Subcutaneous abdominal adipose tissue (tissue), 5 donors: Measurements from ENCODE around the gene TXNIP.
"Not testable (repeated sequence)": the region's sequence is repeated elsewhere in the genome, so short reads cannot be mapped to it uniquely, and the experiment has no call there.

Experiments
- H3K27ac ChIP-seq: one replicate; pipeline ENCODE4 v1.7.0; 2013; ENCODE audit warnings: low read depth, mild to moderate bottlenecking, inconsistent platforms, low read length, moderate library complexity
- H3K27me3 ChIP-seq, 5 donors: one replicate each; pipeline ENCODE4 v1.7.0; 2013; ENCODE audit warnings: low read length in 5 of 5, inconsistent platforms in 1 of 5; ENCODE audit not compliant: control insufficient read depth in 5 of 5, insufficient read depth in 4 of 5
- H3K36me3 ChIP-seq, 5 donors: one replicate each; pipeline ENCODE4 v1.7.0; 2013; ENCODE audit warnings: low read length in 5 of 5; ENCODE audit not compliant: control insufficient read depth in 5 of 5, insufficient read depth in 5 of 5
- H3K4me1 ChIP-seq, 5 donors: one replicate each; pipeline ENCODE4 v1.7.0; 2013; ENCODE audit warnings: low read length in 5 of 5, mild to moderate bottlenecking in 3 of 5, moderate library complexity in 1 of 5; ENCODE audit not compliant: control insufficient read depth in 5 of 5, insufficient read depth in 5 of 5
- H3K4me3 ChIP-seq, 5 donors: one replicate each; pipeline ENCODE4 v1.7.0; 2013; ENCODE audit warnings: low read length in 5 of 5, low read depth in 1 of 5
- H3K9ac ChIP-seq, 5 donors: one replicate each; pipeline ENCODE4 v1.7.0; 2013; ENCODE audit warnings: low read length in 5 of 5, mild to moderate bottlenecking in 4 of 5, moderate library complexity in 3 of 5
- H3K9me3 ChIP-seq, 5 donors: one replicate each; pipeline ENCODE4 v1.7.0; 2013; ENCODE audit warnings: low read length in 5 of 5; ENCODE audit not compliant: control insufficient read depth in 5 of 5
- donor health status: healthy.
- donor health status: healthy.
- donor health status: healthy.
- donor health status: healthy.
- donor health status: healthy.

TXNIP gene

GRCh38 chr1:146025787-146026495, 29.6 kb upstream of the TXNIP start:
- not testable (repeated sequence) for H3K9me3 ChIP-seq

DNA sequence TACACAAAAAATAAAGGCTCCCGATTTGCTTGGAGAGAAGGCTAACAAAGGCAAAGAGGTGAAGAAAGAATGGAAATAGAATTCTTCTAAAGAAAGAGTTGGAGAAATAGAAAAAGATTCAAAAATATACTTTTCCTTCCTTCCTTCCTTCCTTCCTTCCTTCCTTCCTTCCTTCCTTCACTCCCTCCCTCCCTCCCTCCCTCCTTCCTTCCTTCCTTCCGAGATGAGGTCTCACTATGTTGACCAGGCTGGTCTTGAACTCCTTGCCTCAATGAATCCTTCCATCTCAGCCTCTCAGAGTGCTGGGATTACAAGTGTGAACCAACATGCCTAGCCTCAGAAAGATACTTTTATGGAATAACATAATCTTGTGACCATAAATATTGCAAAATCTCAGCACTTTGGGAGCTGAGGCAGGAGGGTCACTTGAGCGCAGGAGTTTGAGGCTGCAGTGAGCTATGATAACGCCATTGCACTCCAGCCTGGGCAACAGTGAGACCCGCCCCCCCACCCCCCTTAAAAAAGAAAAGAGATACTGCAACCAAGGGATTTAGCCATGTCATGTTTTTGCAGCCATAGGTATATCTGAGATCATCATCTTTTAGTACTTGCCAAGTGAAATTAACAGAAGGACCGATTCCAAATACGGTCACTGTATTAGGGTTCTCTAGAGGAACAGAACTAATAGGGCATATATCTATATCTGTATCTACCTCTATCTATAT, 26.2 kb upstream of the TXNIP start:
- H3K4me1 ChIP-seq, result peaks cover 0 to 10% (median 7%) of the 10 kb centered on the region in 5 donors
- H3K27ac ChIP-seq, result no peak overlapping the region
- no peak overlapping the region for H3K4me3 ChIP-seq
- no peaks in the 10 kb centered on the region for H3K36me3 ChIP-seq
- H3K9me3 ChIP-seq, result no peaks in the 10 kb centered on the region
- no peak overlapping the region for H3K9ac ChIP-seq
- H3K27me3 ChIP-seq, result peaks cover 16 to 27% (median 19%) of the 10 kb centered on the region in 5 donors

More at GRCh38 chr1:146025787-146026495, 29.6 kb upstream of the TXNIP start:
- H3K4me3 ChIP-seq, H3K36me3 ChIP-seq, H3K4me1 ChIP-seq, H3K27ac ChIP-seq, H3K9ac ChIP-seq: not testable (repeated sequence)
- peaks cover 5 to 12% (median 7%) of the 10 kb centered on the region in 5 donors for H3K27me3 ChIP-seq

- H3K4me3 ChIP-seq, result no peak within 1 kb of the TSS
- no peaks in the 10 kb centered on the region for H3K36me3 ChIP-seq
- H3K27me3 ChIP-seq, result peaks cover 16 to 27% (median 19%) of the 10 kb centered on the region in 5 donors
- no peak within 1 kb of the TSS for H3K9ac ChIP-seq
- H3K9me3 ChIP-seq, result no peaks in the 10 kb centered on the region
- H3K4me1 ChIP-seq, result peaks cover 0 to 10% (median 7%) of the 10 kb centered on the region in 5 donors
- H3K27ac ChIP-seq, result no peak within 1 kb of the TSS
Observed at GRCh38 chr1:146021622-146022402, 25.4 kb upstream of the TXNIP start, which contains the start of gene HJV. TSS of gene HJV (minus strand) at chr1:146021735. CDS start at chr1:146020231, 1,504 bp downstream.

- no peaks in the 10 kb centered on the region for H3K9me3 ChIP-seq
- no peak overlapping the region for H3K4me3 ChIP-seq
- H3K36me3 ChIP-seq, result no peaks in the 10 kb centered on the region
- H3K27ac ChIP-seq, result no peak overlapping the region
- no peak overlapping the region for H3K9ac ChIP-seq
- peaks cover 0 to 10% (median 7%) of the 10 kb centered on the region in 5 donors for H3K4me1 ChIP-seq
- H3K27me3 ChIP-seq, result peaks cover 16 to 27% (median 19%) of the 10 kb centered on the region in 5 donors
Observed at GRCh38 chr1:146021050-146021445, 24.7 kb upstream of the TXNIP start.

- Histone ChIP-seq H3K9me3 (no peaks in the 10 kb centered on the region), H3K4me3 (no peak overlapping the region), H3K36me3 (no peaks in the 10 kb centered on the region), H3K4me1 (peaks cover 0 to 10% (median 7%) of the 10 kb centered on the region in 5 donors), H3K27me3 (peaks cover 16 to 27% (median 19%) of the 10 kb centered on the region in 5 donors), H3K27ac (no peak overlapping the region), H3K9ac (no peak overlapping the region)
Observed at GRCh38 chr1:146020058-146021049, 24.0 kb upstream of the TXNIP start.

DNA sequence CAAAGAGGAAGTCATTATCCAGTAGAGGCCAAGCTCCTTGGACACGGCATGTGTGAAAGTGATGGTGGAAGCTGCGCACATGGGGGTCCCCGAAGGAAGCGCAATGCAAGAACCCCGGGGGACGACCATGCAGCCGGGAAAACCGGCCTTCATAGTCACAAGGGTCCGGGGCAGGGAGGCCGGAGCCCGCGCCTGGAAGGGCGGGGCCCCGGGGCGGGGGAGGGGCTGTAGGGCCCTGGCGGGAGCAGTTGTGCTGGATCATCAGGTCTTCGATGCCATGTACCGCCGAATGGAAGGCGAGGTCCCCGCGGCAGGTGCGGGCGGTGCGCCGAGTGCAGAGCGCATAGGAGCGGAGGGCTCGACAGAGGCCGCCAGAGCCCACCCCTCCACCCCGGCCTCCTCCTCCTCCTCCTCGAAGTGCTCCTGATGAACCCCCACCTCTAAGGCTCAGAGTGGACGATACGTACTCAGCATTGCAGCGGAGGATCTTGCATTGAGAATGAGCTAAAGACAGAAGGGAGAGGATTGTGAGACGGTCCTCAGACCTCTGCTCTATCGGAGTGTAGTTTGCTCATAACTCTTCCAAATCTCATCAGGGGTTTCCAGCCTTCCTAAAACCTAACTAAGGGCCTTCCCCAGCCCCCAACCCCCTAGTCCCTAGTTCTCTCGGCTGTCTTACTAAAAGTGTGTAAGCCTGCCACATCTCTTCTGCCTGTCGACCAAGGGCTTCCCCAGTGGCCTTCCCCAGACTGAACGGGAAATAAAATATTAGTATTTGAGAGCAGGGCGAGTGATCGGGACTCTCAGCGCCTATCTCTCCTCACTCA, 23.1 kb upstream of the TXNIP start:
- Histone ChIP-seq H3K4me3 (peak overlapping the region in 4 of 5 donors; percentile 19 to 46 (median 26)), H3K36me3 (no peaks in the 10 kb centered on the region), H3K27me3 (peaks cover 16 to 27% (median 19%) of the 10 kb centered on the region in 5 donors), H3K4me1 (peaks cover 0 to 10% (median 7%) of the 10 kb centered on the region in 5 donors), H3K9ac (no peak overlapping the region), H3K9me3 (no peaks in the 10 kb centered on the region), H3K27ac (no peak overlapping the region)

DNA sequence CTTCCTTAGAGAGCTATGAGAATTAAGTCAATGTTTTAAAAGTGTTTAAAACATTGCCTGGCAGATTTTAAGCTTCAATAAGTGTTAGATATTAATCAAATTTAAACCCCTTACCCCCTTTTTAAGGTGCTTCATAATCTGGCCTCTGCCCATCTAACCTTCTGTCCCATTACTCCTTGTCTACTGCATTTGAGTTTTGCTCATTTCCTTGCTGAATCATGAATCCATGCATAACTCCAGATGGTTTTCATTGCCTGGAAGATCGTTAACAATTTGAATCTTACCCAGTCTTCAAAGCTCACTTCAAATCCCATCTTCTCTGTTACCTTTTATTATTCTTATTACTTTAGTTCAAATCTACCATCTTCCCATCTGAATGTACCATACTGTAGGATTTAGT, 20.5 kb upstream of the TXNIP start:
- H3K9me3 ChIP-seq, result no peaks in the 10 kb centered on the region
- H3K4me3 ChIP-seq, result no peak overlapping the region
- H3K27me3 ChIP-seq, result peaks cover 16 to 24% (median 18%) of the 10 kb centered on the region in 5 donors
- no peak overlapping the region for H3K9ac ChIP-seq
- H3K36me3 ChIP-seq, result no peaks in the 10 kb centered on the region
- H3K4me1 ChIP-seq, result peaks cover 0 to 12% (median 10%) of the 10 kb centered on the region in 5 donors
- H3K27ac ChIP-seq, result no peak overlapping the region

DNA sequence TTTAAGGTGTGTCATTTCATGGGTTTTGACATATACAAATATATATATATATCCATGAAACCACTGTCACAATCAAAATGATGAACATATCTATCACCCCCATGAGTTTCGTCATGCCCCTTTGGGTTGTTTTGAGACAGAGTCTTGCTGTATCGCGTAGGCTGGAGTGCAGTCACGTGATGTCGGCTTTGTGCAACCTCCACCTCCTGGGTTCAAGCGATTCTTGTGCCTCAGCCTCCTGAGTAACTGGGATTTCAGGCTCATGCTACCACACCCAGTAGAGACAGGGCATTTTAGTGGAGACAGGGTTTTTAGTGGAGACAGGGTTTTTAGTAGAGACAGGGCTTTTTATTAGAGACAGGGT, 17.2 kb upstream of the TXNIP start:
- Histone ChIP-seq H3K4me3 (no peak overlapping the region), H3K4me1 (peaks cover 0 to 17% (median 10%) of the 10 kb centered on the region in 5 donors), H3K9ac (no peak overlapping the region), H3K27me3 (no peaks in the 10 kb centered on the region), H3K36me3 (no peaks in the 10 kb centered on the region), H3K27ac (no peak overlapping the region), H3K9me3 (no peaks in the 10 kb centered on the region)
